Gastroesophageal sphincter (tissue), 4 donors: Measurements from ENCODE around the gene LUC7L3. TPM values are rescaled to one million over a fixed set of nuclear protein-coding genes. Genes with fewer than 3 reads are reported as not detected.

Experiments
- ATAC-seq: fragments of 150-250 bp; one replicate; pipeline ENCODE4 v1.9.1; 2016; ENCODE audit warnings: mild to moderate bottlenecking, moderate library complexity
- H3K27ac ChIP-seq, 4 donors: fragments of 200-600 bp; sonication (generic) in 3 of 4; 1 replicate in 3 of 4; 2 replicates in 1 of 4; pipeline ENCODE4 v1.5.1; 2016 to 2019
- H3K27me3 ChIP-seq: fragments of 200-600 bp; sonication (generic); one replicate; pipeline ENCODE4 v1.5.1; 2019
- H3K36me3 ChIP-seq, 2 donors: fragments of 200-600 bp; sonication (generic); one replicate each; pipeline ENCODE4 v1.5.1; 2019; ENCODE audit warnings: control low read depth in 1 of 2
- H3K4me1 ChIP-seq, 3 donors: fragments of 200-600 bp; sonication (generic); 1 replicate in 2 of 3; 2 replicates in 1 of 3; pipeline ENCODE4 v1.5.1; 2016 to 2019; ENCODE audit warnings: control low read depth in 2 of 3
- H3K4me3 ChIP-seq, 2 donors: fragments of 200-600 bp; sonication (generic); one replicate each; pipeline ENCODE4 v1.5.1; 2019; ENCODE audit warnings: mild to moderate bottlenecking in 1 of 2, moderate library complexity in 1 of 2
- H3K9me3 ChIP-seq, 3 donors: fragments of 200-600 bp; sonication (generic); one replicate each; pipeline ENCODE4 v1.5.1; 2017 to 2019; ENCODE audit warnings: control low read depth in 2 of 3
- CTCF ChIP-seq, 4 experiments: fragments of 200-600 bp in 2 of 4; fragments of 450-650 bp in 2 of 4; sonication (generic) in 1 of 4; IDR thresholded peaks; one replicate each; pipeline ENCODE4 v1.5.1; 2017 to 2019; ENCODE audit warnings: antibody characterized with exemption in 4 of 4, mild to moderate bottlenecking in 2 of 4, moderate library complexity in 2 of 4
- EP300 ChIP-seq: sonication (generic); formaldehyde crosslinking; IDR thresholded peaks from one replicate; pipeline ENCODE4 v1.6.1; 2017; ENCODE audit warnings: antibody characterized with exemption, mild to moderate bottlenecking
- POLR2A ChIP-seq, 2 donors: fragments of 450-650 bp; IDR thresholded peaks; one replicate each; pipeline ENCODE4 v1.6.1; 2017; ENCODE audit warnings: antibody characterized with exemption in 2 of 2, mild to moderate bottlenecking in 2 of 2, moderate library complexity in 1 of 2
- POLR2AphosphoS5 ChIP-seq: sonication (generic); formaldehyde crosslinking; IDR thresholded peaks from one replicate; pipeline ENCODE4 v1.6.1; 2017; ENCODE audit warnings: antibody characterized with exemption
- WGBS, 2 donors: methylation state at CpG; one replicate each; pipeline ENCODE4 v1.1.5; 2018; ENCODE audit warnings: low coverage in 1 of 2; 5-methylcytosine and 5-hydroxymethylcytosine counted together
- total RNA-seq, 4 donors: library from RNA; depleted of rRNA; stranded (reverse); fragments of >200 nt; gene quantifications; one replicate each; pipeline ENCODE4 v1.1.0, GENCODE V29; 2016

LUC7L3 gene
- total RNA-seq, 4 donors from 2014 or later = 40.1 to 134 (median 54.6) TPM

DNA sequence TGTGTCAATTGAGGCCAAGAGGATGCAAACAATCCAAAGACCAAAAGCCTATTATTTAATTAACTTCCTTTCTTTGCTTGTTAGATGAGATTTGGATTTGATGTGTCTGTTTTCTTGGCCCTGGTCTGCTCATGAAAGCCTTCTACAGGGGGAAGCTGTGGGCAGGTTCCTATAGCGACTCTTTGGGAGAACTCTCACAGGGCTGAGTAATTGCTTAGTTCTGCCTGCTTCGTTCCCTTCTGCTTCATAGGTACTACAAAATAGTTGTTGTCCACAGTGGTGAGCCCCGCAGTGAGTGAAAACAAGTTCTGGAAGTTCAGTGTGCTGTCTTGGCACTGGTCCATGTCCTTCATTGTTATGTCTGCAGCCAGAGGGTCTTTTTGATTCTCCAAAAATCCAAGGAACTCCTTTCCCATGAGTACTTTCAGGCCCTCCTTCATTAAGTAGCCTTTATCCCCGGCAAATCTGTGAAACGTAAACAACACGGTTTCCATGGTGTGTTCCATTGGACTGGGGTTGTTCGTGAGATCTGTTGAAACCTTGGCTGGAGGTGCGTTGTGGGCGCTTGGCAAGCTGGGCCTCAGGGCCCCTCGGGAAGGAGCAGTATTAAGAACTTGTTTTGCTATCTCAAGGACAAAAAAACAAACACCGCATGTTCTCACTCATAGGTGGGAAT, 77.9 kb downstream of the LUC7L3 start:
- no peak for ATAC-seq
- no peak for TF ChIP-seq EP300
- TF ChIP-seq POLR2A (IDR thresholded peaks at IDR 0.05) = no peak
- TF ChIP-seq POLR2AphosphoS5 = no peak
- TF ChIP-seq CTCF (IDR thresholded peaks at IDR 0.05) = no peak
- H3K27me3 ChIP-seq = no peaks in the 10 kb centered on the region
- no peaks in the 10 kb centered on the region for H3K9me3 ChIP-seq
- no peak overlapping the region for H3K27ac ChIP-seq
- WGBS, 2 donors = 24 to 80% methylated on average over 1 to 6 of the region's 11 CpGs
- no peaks in the 10 kb centered on the region for H3K36me3 ChIP-seq
- H3K4me1 ChIP-seq = peaks cover 0 to 6% (median 0%) of the 10 kb centered on the region in 3 donors
- H3K4me3 ChIP-seq = no peak overlapping the region

- 81 to 89% methylated on average over 3 to 4 of the region's 19 CpGs for WGBS, 2 donors
- Histone ChIP-seq H3K36me3 (no peaks in the 10 kb centered on the region), H3K27me3 (no peaks in the 10 kb centered on the region), H3K27ac (no peak overlapping the region), H3K4me1 (peaks cover 0 to 6% (median 0%) of the 10 kb centered on the region in 3 donors), H3K9me3 (no peaks in the 10 kb centered on the region), H3K4me3 (no peak overlapping the region)
- TF ChIP-seq CTCF (IDR thresholded peaks at IDR 0.05) (no peak), POLR2AphosphoS5 (no peak), EP300 (no peak), POLR2A (IDR thresholded peaks at IDR 0.05) (no peak)
- ATAC-seq = no peak
These were observed 79.3 kb downstream of the LUC7L3 start for GRCh38 chr17:50798424-50799288.

DNA sequence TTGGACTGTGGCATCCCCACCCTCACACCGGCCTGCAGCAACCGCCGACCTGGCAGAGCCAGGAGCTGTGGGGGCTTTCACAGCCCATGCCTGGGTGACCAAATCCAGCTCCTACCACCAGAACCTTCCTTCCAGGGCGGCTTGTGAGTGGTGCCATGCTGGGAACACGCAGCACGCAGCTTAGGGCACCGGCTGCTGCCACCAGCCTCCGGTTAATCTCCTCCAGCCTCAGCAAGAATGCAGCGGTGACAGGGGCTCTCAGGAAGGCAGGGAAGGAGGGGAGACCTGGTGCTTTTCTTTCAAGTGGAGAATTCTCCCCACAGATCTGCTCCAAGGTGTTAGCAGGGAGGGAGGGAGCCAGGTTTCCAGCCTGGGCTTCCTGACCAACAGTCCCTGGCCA, 80.2 kb downstream of the LUC7L3 start:
- 79% methylated on average over 2 of the region's 9 CpGs; no CpG with 5 or more reads in 1 of the 2 donors for WGBS, 2 donors
- no peak overlapping the region for H3K27ac ChIP-seq
- no peak overlapping the region for H3K4me3 ChIP-seq
- peaks cover 0 to 6% (median 0%) of the 10 kb centered on the region in 3 donors for H3K4me1 ChIP-seq
- no peaks in the 10 kb centered on the region for H3K36me3 ChIP-seq
- H3K27me3 ChIP-seq = no peaks in the 10 kb centered on the region
- H3K9me3 ChIP-seq = no peaks in the 10 kb centered on the region
- ATAC-seq = no peak
- TF ChIP-seq POLR2AphosphoS5 (no peak), POLR2A (IDR thresholded peaks at IDR 0.05) (no peak), EP300 (no peak), CTCF (IDR thresholded peaks at IDR 0.05) (no peak)

GRCh38 chr17:50800196-50800700, 80.8 kb downstream of the LUC7L3 start:
- no peak for ATAC-seq
- no peak overlapping the region for H3K27ac ChIP-seq
- WGBS, 2 donors = 88 to 96% methylated on average over 8 to 10 of the region's 12 CpGs

More at GRCh38 chr17:50800196-50800700, 80.8 kb downstream of the LUC7L3 start:
- H3K27me3 ChIP-seq = no peaks in the 10 kb centered on the region
- H3K36me3 ChIP-seq = no peaks in the 10 kb centered on the region
- peaks cover 0 to 6% (median 0%) of the 10 kb centered on the region in 3 donors for H3K4me1 ChIP-seq
- no peak overlapping the region for H3K4me3 ChIP-seq
- no peaks in the 10 kb centered on the region for H3K9me3 ChIP-seq
- TF ChIP-seq POLR2A (IDR thresholded peaks at IDR 0.05) (no peak), EP300 (no peak), CTCF (IDR thresholded peaks at IDR 0.05) (no peak), POLR2AphosphoS5 (no peak)
